ENCODE data around the gene PSEN1. TPM values are rescaled to one million over a fixed set of nuclear protein-coding genes. Genes with fewer than 3 reads are reported as not detected.

Gene PSEN1
- total RNA-seq, 1 donor from 2014 or later, result 63.9 TPM

DNA sequence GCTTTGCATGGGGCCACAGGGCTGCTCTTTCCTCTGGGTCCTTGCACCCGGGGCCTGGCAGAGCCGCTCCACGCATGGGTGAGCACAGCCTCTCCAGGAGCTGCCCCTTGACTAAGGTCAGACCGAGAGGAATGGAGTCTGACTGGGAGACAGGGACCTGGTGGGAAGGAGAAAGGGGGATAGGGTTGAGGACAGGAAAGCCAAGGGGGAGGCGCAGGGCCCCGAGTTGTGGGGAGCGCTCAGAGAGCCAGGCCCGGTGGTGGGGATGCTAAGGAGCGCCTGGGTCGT, 117.0 kb downstream of the PSEN1 start:
- H3K4me3 ChIP-seq, result no peak overlapping the region
- H3K9me3 ChIP-seq, result no peaks in the 10 kb centered on the region
- TF ChIP-seq, protein P1, sequence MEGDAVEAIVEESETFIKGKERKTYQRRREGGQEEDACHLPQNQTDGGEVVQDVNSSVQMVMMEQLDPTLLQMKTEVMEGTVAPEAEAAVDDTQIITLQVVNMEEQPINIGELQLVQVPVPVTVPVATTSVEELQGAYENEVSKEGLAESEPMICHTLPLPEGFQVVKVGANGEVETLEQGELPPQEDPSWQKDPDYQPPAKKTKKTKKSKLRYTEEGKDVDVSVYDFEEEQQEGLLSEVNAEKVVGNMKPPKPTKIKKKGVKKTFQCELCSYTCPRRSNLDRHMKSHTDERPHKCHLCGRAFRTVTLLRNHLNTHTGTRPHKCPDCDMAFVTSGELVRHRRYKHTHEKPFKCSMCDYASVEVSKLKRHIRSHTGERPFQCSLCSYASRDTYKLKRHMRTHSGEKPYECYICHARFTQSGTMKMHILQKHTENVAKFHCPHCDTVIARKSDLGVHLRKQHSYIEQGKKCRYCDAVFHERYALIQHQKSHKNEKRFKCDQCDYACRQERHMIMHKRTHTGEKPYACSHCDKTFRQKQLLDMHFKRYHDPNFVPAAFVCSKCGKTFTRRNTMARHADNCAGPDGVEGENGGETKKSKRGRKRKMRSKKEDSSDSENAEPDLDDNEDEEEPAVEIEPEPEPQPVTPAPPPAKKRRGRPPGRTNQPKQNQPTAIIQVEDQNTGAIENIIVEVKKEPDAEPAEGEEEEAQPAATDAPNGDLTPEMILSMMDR (IDR thresholded peaks at IDR 0.05), result no peak
- no peaks in the 10 kb centered on the region for H3K36me3 ChIP-seq
- ATAC-seq (no peak), DNase-seq (no peak)
- H3K27me3 ChIP-seq, result no peaks in the 10 kb centered on the region
- intact Hi-C loops (cut with DNase I), result no loop called here
- H3K27ac ChIP-seq, result no peak overlapping the region
- H3K4me1 ChIP-seq, result no peaks in the 10 kb centered on the region

- no peaks in the 10 kb centered on the region for H3K27me3 ChIP-seq
- H3K27ac ChIP-seq, result no peak overlapping the region
- ATAC-seq (no peak), DNase-seq (no peak)
- H3K9me3 ChIP-seq, result no peaks in the 10 kb centered on the region
- TF ChIP-seq, protein P1 (IDR thresholded peaks at IDR 0.05), result no peak
- H3K36me3 ChIP-seq, result no peaks in the 10 kb centered on the region
- no peaks in the 10 kb centered on the region for H3K4me1 ChIP-seq
- H3K4me3 ChIP-seq, result no peak overlapping the region
- intact Hi-C loops (cut with DNase I), result no loop called here
Observed at GRCh38 chr14:73253721-73254120, 117.4 kb downstream of the PSEN1 start.

GRCh38 chr14:73254247-73255004, 118.1 kb downstream of the PSEN1 start:
- Histone ChIP-seq H3K27me3 (no peaks in the 10 kb centered on the region), H3K4me1 (no peaks in the 10 kb centered on the region), H3K36me3 (no peaks in the 10 kb centered on the region), H3K9me3 (no peaks in the 10 kb centered on the region), H3K27ac (no peak overlapping the region), H3K4me3 (no peak overlapping the region)
- ATAC-seq, result no peak
- TF ChIP-seq, protein P1 (IDR thresholded peaks at IDR 0.05), result no peak
- intact Hi-C loops (cut with DNase I), result no loop called here
- no peak for DNase-seq

- Histone ChIP-seq H3K4me1 (no peaks in the 10 kb centered on the region), H3K36me3 (no peaks in the 10 kb centered on the region), H3K4me3 (no peak overlapping the region), H3K27me3 (no peaks in the 10 kb centered on the region), H3K27ac (no peak overlapping the region), H3K9me3 (no peaks in the 10 kb centered on the region)
- no peak for DNase-seq
- intact Hi-C loops (cut with DNase I), result no loop called here
- TF ChIP-seq, protein P1 (IDR thresholded peaks at IDR 0.05), result no peak
- no peak for ATAC-seq
Observed at GRCh38 chr14:73255005-73255400, 118.7 kb downstream of the PSEN1 start.

GRCh38 chr14:73255693-73256225, 119.5 kb downstream of the PSEN1 start:
- no peak for ATAC-seq
- H3K9me3 ChIP-seq, result no peaks in the 10 kb centered on the region
- no peak overlapping the region for H3K27ac ChIP-seq
- DNase-seq, result no peak
- no peaks in the 10 kb centered on the region for H3K36me3 ChIP-seq
- no peaks in the 10 kb centered on the region for H3K4me1 ChIP-seq
- H3K4me3 ChIP-seq, result no peak overlapping the region
- intact Hi-C loops (cut with DNase I), result no loop called here
- TF ChIP-seq, protein P1 (IDR thresholded peaks at IDR 0.05), result no peak
- H3K27me3 ChIP-seq, result no peaks in the 10 kb centered on the region

All from upper lobe of right lung (tissue), 1 donor.